ENCODE data around the gene NDUFAB1.
"Not testable (repeated sequence)": the region's sequence is repeated elsewhere in the genome, so short reads cannot be mapped to it uniquely, and the experiment has no call there.

The NDUFAB1 gene

GRCh38 chr16:23544436-23544835 lies 51.7 kb downstream of the NDUFAB1 start:
- no peak for DNase-seq

- not testable (repeated sequence) for DNase-seq
Measured at GRCh38 chr16:23540817-23541178, 55.3 kb downstream of the NDUFAB1 start.

GRCh38 chr16:23539984-23540816 lies 55.9 kb downstream of the NDUFAB1 start:
- DNase-seq: no peak

GRCh38 chr16:23538919-23539278 lies 57.2 kb downstream of the NDUFAB1 start:
- no peak for DNase-seq

- no peak for DNase-seq
Measured at GRCh38 chr16:23537390-23537789, 58.7 kb downstream of the NDUFAB1 start.

GRCh38 chr16:23535901-23536300 lies 60.2 kb downstream of the NDUFAB1 start:
- no peak for DNase-seq

GRCh38 chr16:23534868-23535860 lies 61.0 kb downstream of the NDUFAB1 start:
- DNase-seq: no peak

- no peak for DNase-seq
Measured at GRCh38 chr16:23532448-23532847, 63.7 kb downstream of the NDUFAB1 start.
